CD8-positive, alpha-beta memory T cell (primary cell): Measurements from ENCODE around the gene ZMPSTE24. TPM values are rescaled to one million over a fixed set of nuclear protein-coding genes. Genes with fewer than 3 reads are reported as not detected.
"Not testable (repeated sequence)": the region's sequence is repeated elsewhere in the genome, so short reads cannot be mapped to it uniquely, and the experiment has no call there.

ENCODE experiments used
- CTCF ChIA-PET: fragments of 350-600 bp; sonication (Branson Sonifier 250); formaldehyde crosslinking; loops from one replicate; lab custom pipeline; 2021; ENCODE audit warnings: antibody characterized with exemption; lab: Charles Lee
- POLR2A ChIA-PET: fragments of 350-600 bp; sonication (Branson Sonifier 250); formaldehyde crosslinking; loops from one replicate; lab custom pipeline; 2021; ENCODE audit warnings: antibody characterized with exemption; lab: Charles Lee
- DNase-seq, 5 donors: peaks; one replicate each; pipeline versions ENCODE4 v3.0.0 to v3.0.0-alpha.2; 2020 to 2022; ENCODE audit warnings: mixed read lengths in 1 of 5
- H3K27ac ChIP-seq: one replicate; pipeline ENCODE4 v1.7.0; 2013; ENCODE audit warnings: low read depth, mild to moderate bottlenecking, low read length, moderate library complexity
- H3K27me3 ChIP-seq: 2 replicates; pipeline ENCODE4 v1.7.0; 2013; ENCODE audit warnings: low read length, mild to moderate bottlenecking; ENCODE audit not compliant: insufficient read depth, poor library complexity, severe bottlenecking
- H3K36me3 ChIP-seq: 2 replicates; pipeline ENCODE4 v1.7.0; 2013; ENCODE audit warnings: mild to moderate bottlenecking, low read length, moderate library complexity; ENCODE audit not compliant: insufficient read depth
- H3K4me1 ChIP-seq: 2 replicates; pipeline ENCODE4 v1.7.0; 2013; ENCODE audit warnings: mild to moderate bottlenecking, low read length, moderate library complexity; ENCODE audit not compliant: insufficient read depth
- H3K4me3 ChIP-seq: 2 replicates; pipeline ENCODE4 v1.7.0; 2013; ENCODE audit warnings: mild to moderate bottlenecking, low read length
- H3K9me3 ChIP-seq: 2 replicates; pipeline ENCODE4 v1.7.0; 2013; ENCODE audit warnings: mild to moderate bottlenecking, low read length
- H3K27ac Mint-ChIP-seq, 8 donors: one replicate each; pipeline ENCODE4 v1.8.0; 2020 to 2021; ENCODE audit warnings: mixed read lengths in 8 of 8, mild to moderate bottlenecking in 6 of 8, inconsistent platforms in 3 of 8, moderate library complexity in 3 of 8
- H3K27me3 Mint-ChIP-seq, 2 donors: one replicate each; pipeline ENCODE4 v1.8.0; 2020 to 2021; ENCODE audit warnings: mixed read lengths in 2 of 2, mild to moderate bottlenecking in 1 of 2, moderate library complexity in 1 of 2
- H3K36me3 Mint-ChIP-seq, 3 donors: one replicate each; pipeline ENCODE4 v1.8.0; 2020 to 2021; ENCODE audit warnings: mixed read lengths in 3 of 3, inconsistent platforms in 1 of 3, mild to moderate bottlenecking in 1 of 3
- H3K4me1 Mint-ChIP-seq, 3 donors: one replicate each; pipeline ENCODE4 v1.8.0; 2020 to 2021; ENCODE audit warnings: mixed read lengths in 3 of 3, inconsistent platforms in 1 of 3, mild to moderate bottlenecking in 1 of 3
- H3K4me3 Mint-ChIP-seq, 7 donors: one replicate each; pipeline ENCODE4 v1.8.0; 2020 to 2021; ENCODE audit warnings: mixed read lengths in 7 of 7, mild to moderate bottlenecking in 6 of 7, moderate library complexity in 4 of 7, inconsistent platforms in 2 of 7
- H3K9me3 Mint-ChIP-seq, 5 donors: one replicate each; pipeline ENCODE4 v1.8.0; 2020 to 2022; ENCODE audit warnings: mixed read lengths in 5 of 5, mild to moderate bottlenecking in 3 of 5, moderate library complexity in 2 of 5, inconsistent platforms in 1 of 5
- polyA plus RNA-seq: library from polyadenylated mRNA; unstranded; fragments of 300-500 nt; fragmentation: Illumina TruSeq; gene quantifications from one replicate; pipeline ENCODE4 v1.2.3, GENCODE V29; 2021
- total RNA-seq, 2 experiments: library from RNA; stranded (reverse); gene quantifications; one replicate each; pipeline ENCODE4 v1.2.3, GENCODE V29; 2021

ZMPSTE24 gene
- total and polyA plus RNA-seq, 3 experiments from 2014 or later, result 32.5 to 53.7 (median 51.0) TPM

GRCh38 chr1:40338745-40339419, 80.8 kb downstream of the ZMPSTE24 start:
- Histone ChIP-seq H3K27ac (no peak overlapping the region), H3K9me3 (no peaks in the 10 kb centered on the region), H3K4me3 (peak overlapping the region; percentile 45), H3K4me1 (peaks cover 26% of the 10 kb centered on the region), H3K27me3 (no peaks in the 10 kb centered on the region), H3K36me3 (no peaks in the 10 kb centered on the region)
- POLR2A ChIA-PET, result interaction anchor here (0.5 to 1.5 kb wide), 3 partner anchors 72 to 187 kb away, joined by 3 to 5 read pairs (median 5); no protein-coding TSS in a partner anchor
- Mint-ChIP-seq H3K27me3 (peaks cover 0 to 2% of the 10 kb centered on the region in 2 donors), H3K4me1 (peaks cover 25 to 31% (median 29%) of the 10 kb centered on the region in 3 donors), H3K27ac (peak overlapping the region in 7 of 8 donors; percentile 3 to 67 (median 26)), H3K36me3 (no peaks in the 10 kb centered on the region), H3K4me3 (peak overlapping the region in 5 of 7 donors; percentile 24 to 59 (median 48)), H3K9me3 (no peaks in the 10 kb centered on the region)
- CTCF ChIA-PET, result interaction anchor here (0.6 to 9.2 kb wide), 49 partner anchors 13 to 281 kb away, joined by 3 to 122 read pairs (median 5); partner anchors contain the start of genes COL9A2, RLF and SMAP2
- DNase-seq, result peak; percentile 80 to 91 (median 81)

DNA sequence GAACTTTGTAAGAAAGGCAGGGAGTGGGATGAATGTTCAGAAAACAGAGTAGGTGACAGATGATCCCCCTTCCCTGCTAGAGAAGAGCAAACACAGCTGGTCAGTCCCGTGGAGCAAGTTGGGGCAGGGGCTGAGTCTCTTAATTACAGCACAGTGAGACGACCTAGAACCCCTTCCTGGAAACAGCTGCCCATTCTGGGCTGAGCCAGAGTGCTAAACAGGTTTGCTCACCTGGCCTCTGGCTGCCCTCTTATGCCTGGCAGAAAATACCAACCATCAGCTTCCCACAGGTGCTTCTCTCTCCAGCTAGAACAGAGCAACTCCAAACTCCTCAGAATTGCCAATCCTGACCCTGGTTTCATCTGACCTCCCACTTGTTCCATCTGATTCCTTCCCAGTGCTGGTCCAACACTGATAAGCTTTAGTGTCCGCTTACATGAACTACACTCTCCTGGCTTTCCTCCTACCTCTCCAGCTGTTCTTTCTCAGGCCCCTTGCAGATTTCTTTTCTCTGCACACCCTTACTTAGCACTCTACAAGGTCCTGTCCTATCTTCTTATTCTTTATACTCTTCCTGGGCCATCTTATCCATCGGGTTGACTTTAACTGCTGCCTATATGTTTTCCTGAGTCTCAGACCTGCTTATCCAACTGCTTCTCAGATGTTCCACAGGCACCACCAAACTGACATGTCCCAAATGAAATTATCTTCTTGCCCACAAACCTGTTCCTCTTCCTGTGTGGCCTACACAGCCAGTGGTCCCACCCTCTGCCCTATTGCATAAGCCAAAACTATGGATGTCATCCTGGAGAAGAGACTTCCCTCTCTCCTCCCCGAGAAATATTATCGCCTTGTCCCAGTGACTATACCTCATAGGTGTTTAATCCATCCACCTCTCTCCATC, 81.6 kb downstream of the ZMPSTE24 start:
- Mint-ChIP-seq H3K4me1 (peaks cover 27 to 38% (median 33%) of the 10 kb centered on the region in 3 donors), H3K27ac (peak overlapping the region in 3 of 8 donors; percentile 10 to 59 (median 51)), H3K27me3 (peaks cover 0 to 2% of the 10 kb centered on the region in 2 donors), H3K4me3 (no peak overlapping the region), H3K36me3 (no peaks in the 10 kb centered on the region), H3K9me3 (no peaks in the 10 kb centered on the region)
- H3K27ac ChIP-seq, result no peak overlapping the region
- ChIA-PET POLR2A (interaction anchor here (1.3 to 1.5 kb wide), 2 partner anchors 186 to 187 kb away, joined by 3 to 5 read pairs; no protein-coding TSS in a partner anchor), CTCF (interaction anchor here (0.6 to 9.2 kb wide), 45 partner anchors 13 to 282 kb away, joined by 3 to 122 read pairs (median 5); partner anchors contain the start of genes COL9A2, RLF and SMAP2)
- H3K36me3 ChIP-seq, result no peaks in the 10 kb centered on the region
- H3K4me1 ChIP-seq, result peaks cover 32% of the 10 kb centered on the region
- H3K9me3 ChIP-seq, result no peaks in the 10 kb centered on the region
- H3K27me3 ChIP-seq, result no peaks in the 10 kb centered on the region
- H3K4me3 ChIP-seq, result no peak overlapping the region
- no peak for DNase-seq

GRCh38 chr1:40341491-40342380, 83.7 kb downstream of the ZMPSTE24 start:
- no peak overlapping the region for H3K27ac ChIP-seq
- no peak for DNase-seq
- H3K4me1 ChIP-seq, result peaks cover 32% of the 10 kb centered on the region
- Mint-ChIP-seq H3K4me3 (peak overlapping the region in 4 of 7 donors; percentile 28 to 54 (median 42)), H3K36me3 (no peaks in the 10 kb centered on the region), H3K27ac (peak overlapping the region; percentile 14 to 87 (median 68)), H3K27me3 (peaks cover 0 to 2% of the 10 kb centered on the region in 2 donors), H3K9me3 (no peaks in the 10 kb centered on the region), H3K4me1 (peaks cover 33 to 39% (median 39%) of the 10 kb centered on the region in 3 donors)
- H3K4me3 ChIP-seq, result no peak overlapping the region
- H3K36me3 ChIP-seq, result no peaks in the 10 kb centered on the region
- H3K27me3 ChIP-seq, result no peaks in the 10 kb centered on the region
- no peaks in the 10 kb centered on the region for H3K9me3 ChIP-seq
- POLR2A ChIA-PET, result interaction anchor here (0.8 to 1.0 kb wide), 2 partner anchors 45 to 180 kb away, joined by 3 read pairs; no protein-coding TSS in a partner anchor
- CTCF ChIA-PET, result interaction anchor here (0.7 to 9.2 kb wide), 9 partner anchors 11 to 198 kb away, joined by 3 to 122 read pairs (median 5); partner anchors contain the start of gene SMAP2

DNA sequence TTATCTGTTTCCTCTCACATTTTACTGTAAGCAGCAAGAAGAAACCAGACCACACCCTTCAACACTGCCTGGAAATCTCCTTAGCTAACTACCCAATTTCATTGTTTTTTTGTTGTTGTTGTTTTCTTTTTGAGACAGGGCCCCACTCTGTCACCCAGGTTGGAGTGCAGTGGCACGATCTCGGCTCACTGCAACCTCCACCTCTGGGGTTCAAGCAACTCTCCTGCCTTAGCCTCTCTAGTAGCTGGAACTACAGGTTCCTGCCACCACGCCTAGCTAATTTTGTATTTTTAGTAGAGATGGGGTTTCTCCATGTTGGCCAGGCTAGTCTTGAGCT, 84.3 kb downstream of the ZMPSTE24 start:
- POLR2A ChIA-PET, result interaction anchor here (1.0 kb wide), 1 partner anchor 44 kb away, joined by 3 read pairs; no protein-coding TSS in a partner anchor
- peaks cover 32% of the 10 kb centered on the region for H3K4me1 ChIP-seq
- peak overlapping the region in 7 of 8 donors; percentile 33 to 87 (median 69) for H3K27ac Mint-ChIP-seq
- not testable (repeated sequence) for H3K27me3 Mint-ChIP-seq, H3K36me3 ChIP-seq, H3K4me3 ChIP-seq, H3K9me3 Mint-ChIP-seq, H3K9me3 ChIP-seq, H3K27me3 ChIP-seq, DNase-seq, H3K27ac ChIP-seq, H3K36me3 Mint-ChIP-seq
- peaks cover 33 to 39% (median 39%) of the 10 kb centered on the region in 3 donors for H3K4me1 Mint-ChIP-seq
- CTCF ChIA-PET, result interaction anchor here (0.9 to 9.2 kb wide), 5 partner anchors 12 to 190 kb away, joined by 3 to 122 read pairs (median 11); no protein-coding TSS in a partner anchor
- H3K4me3 Mint-ChIP-seq, result peak overlapping the region in 4 of 7 donors; percentile 28 to 54 (median 42)

Other genes starting within 250 kb of the ZMPSTE24 start
- 100 to 1,000 TPM; 519 to 536 TPM for gene CAP1, start 217.5 kb upstream of the ZMPSTE24 start, total RNA-seq
- 788 TPM for gene CAP1, start 217.5 kb upstream of the ZMPSTE24 start, polyA plus RNA-seq
- gene PPT1, start 161.0 kb upstream of the ZMPSTE24 start, total RNA-seq, result 100 to 1,000 TPM; 114 to 130 TPM
- gene PPT1, start 161.0 kb upstream of the ZMPSTE24 start, polyA plus RNA-seq, result 138 TPM
- gene RLF, start 96.8 kb upstream of the ZMPSTE24 start, total RNA-seq, result 10 to 100 TPM; 13.6 to 14.0 TPM
- 9.4 TPM for gene RLF, start 96.8 kb upstream of the ZMPSTE24 start, polyA plus RNA-seq
- not detected for gene TMCO2, start 10.3 kb upstream of the ZMPSTE24 start, total RNA-seq
- gene TMCO2, start 10.3 kb upstream of the ZMPSTE24 start, polyA plus RNA-seq, result not detected
- 1 to 10 TPM; 4.4 to 5.5 TPM for gene COL9A2, start 59.0 kb downstream of the ZMPSTE24 start, total RNA-seq
- 0.68 TPM for gene COL9A2, start 59.0 kb downstream of the ZMPSTE24 start, polyA plus RNA-seq
- gene SMAP2, start 115.5 kb downstream of the ZMPSTE24 start, total RNA-seq, result 100 to 1,000 TPM; 144 to 146 TPM
- 340 TPM for gene SMAP2, start 115.5 kb downstream of the ZMPSTE24 start, polyA plus RNA-seq
- 1 to 10 TPM; 5.6 to 5.9 TPM for gene ZFP69B, start 192.2 kb downstream of the ZMPSTE24 start, total RNA-seq
- gene ZFP69B, start 192.2 kb downstream of the ZMPSTE24 start, polyA plus RNA-seq, result 2.3 TPM
- 1 to 10 TPM; 2.8 to 2.9 TPM for gene ZFP69, start 219.1 kb downstream of the ZMPSTE24 start, total RNA-seq
- 5.4 TPM for gene ZFP69, start 219.1 kb downstream of the ZMPSTE24 start, polyA plus RNA-seq